ENCODE measurements around the gene PROM2. TPM values are rescaled to one million over a fixed set of nuclear protein-coding genes. Genes with fewer than 3 reads are reported as not detected.

Gene PROM2
- total RNA-seq, 1 experiment from 2014 or later = 129 TPM

GRCh38 chr2:95262896-95263542 lies 11.2 kb upstream of the PROM2 start:
- no peaks in the 10 kb centered on the region for H3F3A ChIP-seq (ENCODE audit: insufficient read depth, low read depth)
- H3K27ac ChIP-seq = no peak overlapping the region
- POLR2A ChIA-PET (ENCODE audit: unreplicated experiment) = no interaction called here
- no peak overlapping the region for H3K4me3 ChIP-seq
- H3K4me2 ChIP-seq = no peak overlapping the region
- TF ChIP-seq EZH2 (IDR thresholded peaks at IDR 0.05; ENCODE audit: low read depth) = no peak
- TF ChIP-seq, protein P1, sequence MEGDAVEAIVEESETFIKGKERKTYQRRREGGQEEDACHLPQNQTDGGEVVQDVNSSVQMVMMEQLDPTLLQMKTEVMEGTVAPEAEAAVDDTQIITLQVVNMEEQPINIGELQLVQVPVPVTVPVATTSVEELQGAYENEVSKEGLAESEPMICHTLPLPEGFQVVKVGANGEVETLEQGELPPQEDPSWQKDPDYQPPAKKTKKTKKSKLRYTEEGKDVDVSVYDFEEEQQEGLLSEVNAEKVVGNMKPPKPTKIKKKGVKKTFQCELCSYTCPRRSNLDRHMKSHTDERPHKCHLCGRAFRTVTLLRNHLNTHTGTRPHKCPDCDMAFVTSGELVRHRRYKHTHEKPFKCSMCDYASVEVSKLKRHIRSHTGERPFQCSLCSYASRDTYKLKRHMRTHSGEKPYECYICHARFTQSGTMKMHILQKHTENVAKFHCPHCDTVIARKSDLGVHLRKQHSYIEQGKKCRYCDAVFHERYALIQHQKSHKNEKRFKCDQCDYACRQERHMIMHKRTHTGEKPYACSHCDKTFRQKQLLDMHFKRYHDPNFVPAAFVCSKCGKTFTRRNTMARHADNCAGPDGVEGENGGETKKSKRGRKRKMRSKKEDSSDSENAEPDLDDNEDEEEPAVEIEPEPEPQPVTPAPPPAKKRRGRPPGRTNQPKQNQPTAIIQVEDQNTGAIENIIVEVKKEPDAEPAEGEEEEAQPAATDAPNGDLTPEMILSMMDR (conservative IDR thresholded peaks at IDR 0.05) = no peak
- no peak for DNase-seq
- H3K4me1 ChIP-seq (replicated peaks; ENCODE audit: insufficient read depth) = peaks cover 7% of the 10 kb centered on the region; the same call in 1 of the 2 replicates
- intact Hi-C loops (cut with micrococcal nuclease; ENCODE audit: unreplicated experiment) = no loop called here
- BruUV-seq (replicated peaks) = no TSS peak
- no peaks in the 10 kb centered on the region for H3K36me3 ChIP-seq (ENCODE audit: low read depth)
- no peaks in the 10 kb centered on the region for H4K20me1 ChIP-seq (ENCODE audit: insufficient read depth)
- H3K9me3 ChIP-seq (ENCODE audit: insufficient read depth, low read depth) = no peaks in the 10 kb centered on the region
- H3K9me2 ChIP-seq (ENCODE audit: insufficient read depth) = no peaks in the 10 kb centered on the region
- H3K27me3 ChIP-seq (ENCODE audit: insufficient read depth, low read depth) = peaks cover 12% of the 10 kb centered on the region; the same call in 1 of the 2 replicates
- CTCF ChIA-PET = no interaction called here
- no peaks in the 10 kb centered on the region for H3K79me2 ChIP-seq (ENCODE audit: low read depth)
- no peak overlapping the region for H2AFZ ChIP-seq

DNA sequence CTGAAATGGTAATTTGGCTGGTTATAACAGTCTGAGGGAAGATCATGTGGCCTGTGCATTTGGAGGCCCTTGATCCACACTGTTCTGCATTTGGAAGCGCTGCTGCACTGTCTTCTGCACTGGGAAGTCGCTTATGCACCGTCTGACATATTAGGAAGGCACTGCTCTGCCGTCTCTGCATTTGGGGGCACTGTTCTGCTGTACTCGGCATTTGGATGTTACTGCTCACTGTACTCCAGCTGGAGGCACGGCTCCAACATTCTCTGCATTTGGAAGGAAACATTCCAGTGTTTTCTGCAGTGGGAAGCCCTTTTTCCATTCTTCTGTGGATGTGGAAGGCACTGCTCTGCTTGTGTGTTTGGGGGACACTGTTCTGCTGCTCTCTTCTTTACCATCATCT lies 9.6 kb upstream of the PROM2 start:
- POLR2A ChIA-PET (ENCODE audit: unreplicated experiment) = no interaction called here
- H3K27ac ChIP-seq = no peak overlapping the region
- H3K27me3 ChIP-seq (ENCODE audit: insufficient read depth, low read depth) = no peaks in the 10 kb centered on the region
- TF ChIP-seq, protein P1 (conservative IDR thresholded peaks at IDR 0.05) = no peak
- TF ChIP-seq EZH2 (IDR thresholded peaks at IDR 0.05; ENCODE audit: low read depth) = no peak
- H4K20me1 ChIP-seq (ENCODE audit: insufficient read depth) = no peaks in the 10 kb centered on the region
- no peaks in the 10 kb centered on the region for H3K36me3 ChIP-seq (ENCODE audit: low read depth)
- H2AFZ ChIP-seq = no peak overlapping the region
- H3K4me3 ChIP-seq = no peak overlapping the region
- no TSS peak for BruUV-seq (replicated peaks)
- H3K9me3 ChIP-seq (ENCODE audit: insufficient read depth, low read depth) = no peaks in the 10 kb centered on the region
- H3K4me2 ChIP-seq = no peak overlapping the region
- no peak for DNase-seq
- no peaks in the 10 kb centered on the region for H3K79me2 ChIP-seq (ENCODE audit: low read depth)
- CTCF ChIA-PET = no interaction called here
- H3F3A ChIP-seq (ENCODE audit: insufficient read depth, low read depth) = no peaks in the 10 kb centered on the region
- peaks cover 7% of the 10 kb centered on the region; the same call in 1 of the 2 replicates for H3K4me1 ChIP-seq (replicated peaks; ENCODE audit: insufficient read depth)
- no peaks in the 10 kb centered on the region for H3K9me2 ChIP-seq (ENCODE audit: insufficient read depth)
- intact Hi-C loops (cut with micrococcal nuclease; ENCODE audit: unreplicated experiment) = no loop called here

DNA sequence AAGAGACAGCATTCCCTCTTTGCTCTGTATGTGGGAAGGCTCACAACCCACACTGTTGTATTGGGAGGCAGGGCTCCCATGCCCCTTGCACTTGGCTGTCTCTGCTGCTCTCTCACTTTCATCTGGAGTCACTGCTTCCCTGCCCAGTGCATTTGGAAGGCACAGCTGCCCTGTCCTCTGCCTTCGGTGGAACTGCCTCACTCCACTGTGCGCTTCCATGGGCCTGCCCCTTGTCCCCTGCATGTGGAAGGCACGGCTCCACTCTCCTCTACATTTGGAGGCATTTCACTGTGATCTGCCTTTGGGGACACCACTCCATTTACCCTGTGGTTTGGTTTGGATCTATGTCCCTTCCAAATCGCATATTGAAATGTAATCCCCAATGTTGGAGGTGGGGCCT lies 9.1 kb upstream of the PROM2 start:
- Histone ChIP-seq H4K20me1 (ENCODE audit: insufficient read depth) (no peaks in the 10 kb centered on the region), H3K4me2 (no peak overlapping the region), H3K27me3 (ENCODE audit: insufficient read depth, low read depth) (no peaks in the 10 kb centered on the region), H3K9me2 (ENCODE audit: insufficient read depth) (no peaks in the 10 kb centered on the region), H3K27ac (no peak overlapping the region), H3K4me1 (replicated peaks; ENCODE audit: insufficient read depth) (peaks cover 6% of the 10 kb centered on the region; the same call in 1 of the 2 replicates), H3K9me3 (ENCODE audit: insufficient read depth, low read depth) (no peaks in the 10 kb centered on the region), H2AFZ (no peak overlapping the region), H3K36me3 (ENCODE audit: low read depth) (no peaks in the 10 kb centered on the region), H3K79me2 (ENCODE audit: low read depth) (no peaks in the 10 kb centered on the region), H3F3A (ENCODE audit: insufficient read depth, low read depth) (no peaks in the 10 kb centered on the region), H3K4me3 (no peak overlapping the region)
- BruUV-seq (replicated peaks) = no TSS peak
- intact Hi-C loops (cut with micrococcal nuclease; ENCODE audit: unreplicated experiment) = no loop called here
- POLR2A ChIA-PET (ENCODE audit: unreplicated experiment) = no interaction called here
- TF ChIP-seq EZH2 (IDR thresholded peaks at IDR 0.05; ENCODE audit: low read depth) = no peak
- TF ChIP-seq, protein P1 (conservative IDR thresholded peaks at IDR 0.05) = no peak
- no peak for DNase-seq
- CTCF ChIA-PET = no interaction called here
